H1 (cell line): ENCODE data around the gene INPP4B. TPM values are rescaled to one million over a fixed set of nuclear protein-coding genes. Genes with fewer than 3 reads are reported as not detected.

Experiments
- ATF2 ChIP-seq: IDR thresholded peaks from 2 replicates; pipeline ENCODE4 v1.6.1; 2012; ENCODE audit warnings: low read length, inconsistent platforms
- EGR1 ChIP-seq: IDR thresholded peaks from 2 replicates; pipeline ENCODE4 v1.6.1; 2011; ENCODE audit warnings: low read depth, low read length, borderline replicate concordance
- KDM5A ChIP-seq: fragments of 200-600 bp; IDR thresholded peaks from 2 replicates; pipeline ENCODE4 v1.7.1; 2012; ENCODE audit warnings: mild to moderate bottlenecking, low read length, inconsistent platforms, mixed read lengths
- POLR2AphosphoS5 ChIP-seq: IDR thresholded peaks from 2 replicates; pipeline ENCODE4 v1.6.1; 2011; ENCODE audit warnings: low read depth, low read length
- POU5F1 ChIP-seq: IDR thresholded peaks from 2 replicates; pipeline ENCODE4 v1.6.1; 2011; ENCODE audit warnings: low read depth, mild to moderate bottlenecking, low read length, moderate library complexity
- polyA plus RNA-seq, 7 experiments: library from polyadenylated mRNA; depleted of rRNA in 3 of 7; stranded (reverse) in 5 of 7; unstranded in 2 of 7; fragments of >200 nt in 5 of 7; fragments of 200-250 nt in 2 of 7; gene quantifications; 1 replicate in 5 of 7; 2 replicates in 1 of 7; 4 replicates in 1 of 7; pipeline versions ENCODE4 v1.2.1 to v1.2.3, GENCODE V29; 2011 to 2013; ENCODE audit warnings: missing spikeins in 2 of 7, mixed read lengths in 2 of 7
- total RNA-seq: library from RNA; stranded (reverse); fragmentation: NEBNext Ultra II Directional; extraction: Animal tissue kit (Norgen Biotek cat#: 25700); gene quantifications from 2 replicates; pipeline ENCODE4 v1.2.1, GENCODE V29; 2021

The INPP4B gene
- total and polyA plus RNA-seq, 2 of the 8 experiments (the other 6 are each of a cell fraction or from before 2014, with no cell fraction given): 0.11 to 0.54 TPM

GRCh38 chr4:142844782-142845181 lies 1.3 kb downstream of the INPP4B start (continued):
- TF ChIP-seq ATF2: no peak
- no peak for TF ChIP-seq POU5F1
- TF ChIP-seq POLR2AphosphoS5: no peak
- no peak for TF ChIP-seq KDM5A
- no peak for TF ChIP-seq EGR1
